MCF 10A (cell line): ENCODE data around the gene NOXO1. TPM values are rescaled to one million over a fixed set of nuclear protein-coding genes. Genes with fewer than 3 reads are reported as not detected.

ENCODE experiments used
- BruUV-seq: library from RNA; stranded (reverse); fragments of 400-500 nt; replicated peaks from 2 replicates; lab custom pipeline; 2021; lab: Mats Ljungman, UMichigan
- CTCF ChIA-PET: fragments of 300-600 bp; sonication (Branson Sonifier 250); formaldehyde crosslinking; extraction: SDS; loops from one replicate; lab custom pipeline; 2021; ENCODE audit warnings: antibody characterized with exemption, inconsistent platforms; lab: Yijun Ruan, JAX
- POLR2A ChIA-PET: fragments of 300-600, 350-650 bp; sonication (Branson Sonifier 250); formaldehyde crosslinking; extraction: SDS; loops from one replicate; lab custom pipeline; 2020; ENCODE audit warnings: antibody characterized with exemption, inconsistent platforms; lab: Yijun Ruan, JAX
- DNase-seq: peaks from one replicate; pipeline ENCODE4 v3.0.0-alpha.2; 2018; ENCODE audit not compliant: unreplicated experiment
- H3K27ac Mint-ChIP-seq: one replicate; pipeline ENCODE4 v1.8.0; 2022; ENCODE audit warnings: mild to moderate bottlenecking, low read depth, mixed read lengths; ENCODE audit not compliant: unreplicated experiment
- H3K27me3 Mint-ChIP-seq: one replicate; pipeline ENCODE4 v1.8.0; 2022; ENCODE audit warnings: mixed read lengths; ENCODE audit not compliant: insufficient read depth, unreplicated experiment
- H3K36me3 Mint-ChIP-seq: one replicate; pipeline ENCODE4 v1.8.0; 2022; ENCODE audit warnings: mild to moderate bottlenecking, moderate library complexity, mixed read lengths; ENCODE audit not compliant: insufficient read depth, unreplicated experiment
- H3K4me1 Mint-ChIP-seq: one replicate; pipeline ENCODE4 v1.8.0; 2022; ENCODE audit warnings: mixed read lengths; ENCODE audit not compliant: insufficient read depth, unreplicated experiment
- H3K4me3 Mint-ChIP-seq: one replicate; pipeline ENCODE4 v1.8.0; 2022; ENCODE audit warnings: mild to moderate bottlenecking, moderate library complexity, mixed read lengths; ENCODE audit not compliant: unreplicated experiment
- H3K9me3 Mint-ChIP-seq: one replicate; pipeline ENCODE4 v1.8.0; 2022; ENCODE audit warnings: mixed read lengths; ENCODE audit not compliant: unreplicated experiment
- intact Hi-C: fragments of 100-400 bp; cut with micrococcal nuclease; formaldehyde crosslinking; loops from 2 replicates; pipeline ENCODE4 v1.14.1; 2022
- total RNA-seq: library from RNA; stranded (reverse); gene quantifications from 2 replicates; pipeline ENCODE4 v1.2.3, GENCODE V29; 2022
- TF ChIP-seq, protein P1 (sequence below): fragments of 200-600 bp; IDR thresholded peaks from one replicate; pipeline ENCODE4 v1.8.0; 2022; ENCODE audit warnings: antibody characterized with exemption, mild to moderate bottlenecking; ENCODE audit not compliant: unreplicated experiment

The NOXO1 gene
- total RNA-seq, 1 experiment from 2014 or later, result 1.1 TPM

DNA sequence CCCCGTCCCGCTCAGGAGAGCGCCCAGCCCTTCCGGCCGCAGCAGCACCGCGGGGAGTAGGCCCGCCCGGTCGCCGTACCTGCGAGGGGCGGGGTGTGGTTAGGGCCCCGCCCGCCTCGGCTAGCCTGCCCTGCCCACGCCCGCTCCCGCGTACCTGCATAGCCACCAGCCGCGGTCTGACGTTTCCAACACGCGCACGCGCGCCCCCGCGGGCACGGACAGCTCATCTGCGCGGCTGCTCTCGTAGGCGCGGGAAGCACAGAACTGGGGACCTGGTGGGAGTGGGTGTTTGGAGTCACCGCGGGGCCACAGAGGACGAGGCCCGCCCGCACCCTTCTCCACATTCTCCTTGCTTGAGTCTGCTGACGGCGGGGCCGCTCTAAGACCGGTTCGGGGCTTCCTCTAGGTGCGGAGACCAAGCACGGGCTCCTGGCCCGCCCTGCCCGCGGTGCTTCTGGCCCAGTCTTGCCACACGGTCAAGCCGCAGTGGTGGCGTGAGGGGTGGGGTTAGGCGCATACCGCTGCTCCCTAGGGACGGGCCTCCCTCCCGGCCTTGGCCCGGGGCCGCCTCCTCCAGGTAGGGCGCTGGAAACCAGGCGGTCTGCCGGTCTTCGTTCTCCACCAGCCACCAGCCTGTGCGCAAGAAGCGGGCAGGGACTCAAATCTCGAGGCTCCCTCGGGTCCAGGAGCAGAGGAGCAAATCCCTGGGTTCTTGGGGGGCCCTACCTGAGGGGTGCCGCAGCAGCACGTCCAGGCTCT, 1.8 kb downstream of the NOXO1 start:
- POLR2A ChIA-PET, result interaction anchor here (0.6 to 6.2 kb wide), 6 partner anchors 9 to 176 kb away, joined by 3 to 56 read pairs (median 6); partner anchors contain the start of genes RPS2 and TRAF7
- H3K4me3 Mint-ChIP-seq, result peak overlapping the region; percentile 52
- CTCF ChIA-PET, result interaction anchor here (0.7 kb wide), 1 partner anchor 25 kb away, joined by 4 read pairs; no protein-coding TSS in a partner anchor
- peak overlapping the region; percentile 49 for H3K27ac Mint-ChIP-seq
- intact Hi-C loops, result no loop called here
- BruUV-seq, result no TSS peak
- H3K36me3 Mint-ChIP-seq, result peaks cover 31% of the 10 kb centered on the region
- H3K9me3 Mint-ChIP-seq, result no peaks in the 10 kb centered on the region
- TF ChIP-seq, protein P1, sequence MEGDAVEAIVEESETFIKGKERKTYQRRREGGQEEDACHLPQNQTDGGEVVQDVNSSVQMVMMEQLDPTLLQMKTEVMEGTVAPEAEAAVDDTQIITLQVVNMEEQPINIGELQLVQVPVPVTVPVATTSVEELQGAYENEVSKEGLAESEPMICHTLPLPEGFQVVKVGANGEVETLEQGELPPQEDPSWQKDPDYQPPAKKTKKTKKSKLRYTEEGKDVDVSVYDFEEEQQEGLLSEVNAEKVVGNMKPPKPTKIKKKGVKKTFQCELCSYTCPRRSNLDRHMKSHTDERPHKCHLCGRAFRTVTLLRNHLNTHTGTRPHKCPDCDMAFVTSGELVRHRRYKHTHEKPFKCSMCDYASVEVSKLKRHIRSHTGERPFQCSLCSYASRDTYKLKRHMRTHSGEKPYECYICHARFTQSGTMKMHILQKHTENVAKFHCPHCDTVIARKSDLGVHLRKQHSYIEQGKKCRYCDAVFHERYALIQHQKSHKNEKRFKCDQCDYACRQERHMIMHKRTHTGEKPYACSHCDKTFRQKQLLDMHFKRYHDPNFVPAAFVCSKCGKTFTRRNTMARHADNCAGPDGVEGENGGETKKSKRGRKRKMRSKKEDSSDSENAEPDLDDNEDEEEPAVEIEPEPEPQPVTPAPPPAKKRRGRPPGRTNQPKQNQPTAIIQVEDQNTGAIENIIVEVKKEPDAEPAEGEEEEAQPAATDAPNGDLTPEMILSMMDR, result no peak
- DNase-seq, result peak; percentile 64
- no peaks in the 10 kb centered on the region for H3K27me3 Mint-ChIP-seq
- peaks cover 6% of the 10 kb centered on the region for H3K4me1 Mint-ChIP-seq

DNA sequence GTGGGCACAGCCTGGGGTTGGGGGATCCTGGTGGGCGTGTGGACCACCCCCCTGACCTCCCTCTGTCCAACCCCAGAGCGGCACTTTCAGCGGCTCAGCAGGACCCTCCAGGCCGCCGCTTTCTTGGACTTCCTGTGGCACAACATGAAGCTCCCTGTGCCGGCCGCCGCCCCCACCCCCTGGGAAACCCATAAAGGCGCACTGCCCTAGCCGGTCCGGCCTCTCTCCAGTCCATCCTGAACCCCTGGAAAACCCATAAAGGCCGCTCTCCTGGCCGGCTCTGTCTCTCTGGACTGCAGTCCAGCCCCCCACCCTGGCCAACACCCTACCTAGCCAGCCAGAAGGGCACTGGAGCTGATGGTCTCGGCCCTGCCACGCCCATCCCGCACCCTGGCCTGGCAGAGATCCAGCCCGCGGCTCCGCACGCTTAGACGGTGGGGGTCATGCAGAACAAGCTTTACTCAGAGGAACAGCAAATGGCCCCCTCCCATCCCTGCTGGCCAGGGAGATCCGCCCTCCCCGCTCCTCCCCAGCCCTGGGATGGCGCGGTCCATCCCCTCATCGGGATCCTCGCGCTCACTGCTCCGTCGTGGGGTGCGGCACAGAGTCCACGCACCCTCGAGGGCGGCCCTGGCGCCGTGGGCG, 2.7 kb downstream of the NOXO1 start:
- CTCF ChIA-PET, result interaction anchor here (0.6 kb wide), 2 partner anchors 615 to 662 kb away, joined by 3 to 4 read pairs; no protein-coding TSS in a partner anchor
- peaks cover 6% of the 10 kb centered on the region for H3K4me1 Mint-ChIP-seq
- H3K36me3 Mint-ChIP-seq, result peaks cover 28% of the 10 kb centered on the region
- POLR2A ChIA-PET, result interaction anchor here (0.5 to 6.2 kb wide), 8 partner anchors 10 to 176 kb away, joined by 3 to 56 read pairs (median 4); partner anchors contain the start of genes NDUFB10, RPS2 and TRAF7
- TF ChIP-seq, protein P1, result no peak
- intact Hi-C loops, result no loop called here
- H3K27me3 Mint-ChIP-seq, result no peaks in the 10 kb centered on the region
- H3K4me3 Mint-ChIP-seq, result no peak overlapping the region
- H3K27ac Mint-ChIP-seq, result no peak overlapping the region
- no TSS peak for BruUV-seq
- no peak for DNase-seq
- H3K9me3 Mint-ChIP-seq, result no peaks in the 10 kb centered on the region

DNA sequence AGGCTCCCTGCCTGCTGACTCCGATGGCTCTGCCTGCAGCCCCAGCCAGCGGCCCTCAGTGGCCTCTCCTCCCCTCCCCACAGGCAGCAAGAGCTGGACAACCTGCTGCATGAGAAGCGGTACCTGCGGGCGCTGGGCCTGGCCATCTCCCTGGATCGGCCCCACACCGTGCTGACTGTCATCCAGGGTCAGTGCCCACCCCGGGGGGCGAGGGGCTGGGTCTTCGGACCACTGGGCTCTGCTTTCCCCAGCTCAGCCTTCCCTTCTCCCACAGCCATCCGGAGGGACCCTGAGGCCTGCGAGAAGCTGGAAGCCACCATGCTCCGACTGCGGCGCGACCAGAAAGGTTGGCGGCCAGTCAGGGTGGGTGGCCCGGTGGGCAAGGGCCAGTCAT, 3.4 kb downstream of the NOXO1 start:
- intact Hi-C loops, result no loop called here
- TF ChIP-seq, protein P1, result no peak
- H3K27me3 Mint-ChIP-seq, result no peaks in the 10 kb centered on the region
- H3K27ac Mint-ChIP-seq, result no peak overlapping the region
- ChIA-PET POLR2A (interaction anchor here (0.6 to 6.2 kb wide), 5 partner anchors 11 to 177 kb away, joined by 3 to 56 read pairs (median 4); partner anchors contain the start of genes NDUFB10, RPS2 and TRAF7), CTCF (interaction anchor here (0.5 to 0.6 kb wide), 3 partner anchors 165 to 661 kb away, joined by 3 to 4 read pairs (median 3); no protein-coding TSS in a partner anchor)
- peaks cover 30% of the 10 kb centered on the region for H3K36me3 Mint-ChIP-seq
- no peak for DNase-seq
- H3K4me1 Mint-ChIP-seq, result peaks cover 3% of the 10 kb centered on the region
- H3K9me3 Mint-ChIP-seq, result no peaks in the 10 kb centered on the region
- BruUV-seq, result no TSS peak
- H3K4me3 Mint-ChIP-seq, result no peak overlapping the region
